Esophagus muscularis mucosa (tissue), 4 donors: ENCODE measurements around the gene MBNL3.

Experiments
- EP300 ChIP-seq: sonication (generic); formaldehyde crosslinking; IDR thresholded peaks from one replicate; pipeline ENCODE4 v1.6.1; 2017; ENCODE audit warnings: antibody characterized with exemption
- POLR2A ChIP-seq: fragments of 450-650 bp; IDR thresholded peaks from one replicate; pipeline ENCODE4 v1.6.1; 2017; ENCODE audit warnings: antibody characterized with exemption, moderate library complexity, mild to moderate bottlenecking, low read depth
- POLR2AphosphoS5 ChIP-seq, 2 donors: sonication (generic); formaldehyde crosslinking; IDR thresholded peaks; one replicate each; pipeline ENCODE4 v1.6.1; 2017; ENCODE audit warnings: antibody characterized with exemption in 2 of 2
- TF ChIP-seq, protein P1 (sequence below), 3 experiments: fragments of 200-600 bp in 2 of 3; fragments of 450-650 bp in 1 of 3; sonication (generic) in 2 of 3; IDR thresholded peaks; one replicate each; pipeline ENCODE4 v1.5.1; 2017 to 2019; ENCODE audit warnings: antibody characterized with exemption in 3 of 3, mild to moderate bottlenecking in 2 of 3, moderate library complexity in 1 of 3

DNA sequence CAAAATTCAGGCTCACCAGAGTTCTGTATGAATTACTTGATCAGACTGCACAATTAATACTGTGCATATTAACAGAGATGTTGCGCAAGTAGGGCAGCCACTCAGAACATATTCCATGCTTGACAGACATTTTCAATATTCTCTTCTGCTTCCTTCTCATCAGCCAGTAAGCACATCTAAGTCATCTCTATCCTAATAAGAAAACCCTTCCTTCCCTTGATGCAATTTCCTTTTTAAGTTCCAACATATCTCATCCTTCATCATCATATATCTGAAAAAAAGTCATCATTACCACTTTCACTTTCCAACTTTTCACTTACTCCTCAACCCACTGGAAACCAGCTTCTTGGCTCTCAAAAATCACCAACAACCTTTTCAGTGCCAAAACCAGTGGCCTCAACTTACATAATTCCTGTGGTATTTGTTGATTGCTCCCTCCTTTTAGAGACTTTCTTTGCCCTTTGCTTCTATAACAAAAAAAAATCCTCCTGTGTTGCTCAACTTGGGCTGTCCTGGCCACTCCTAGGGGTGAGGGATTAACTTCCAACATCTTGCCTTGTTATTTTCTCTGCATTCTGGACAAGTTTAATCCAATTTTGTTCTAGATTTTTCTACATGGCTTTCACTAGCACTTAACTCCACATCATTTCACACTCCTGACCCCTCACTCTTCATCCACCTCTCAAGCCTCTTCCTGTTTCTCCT lies 14.1 kb downstream of the MBNL3 start:
- no peak for TF ChIP-seq POLR2AphosphoS5 (IDR thresholded peaks at IDR 0.05)
- TF ChIP-seq, protein P1, sequence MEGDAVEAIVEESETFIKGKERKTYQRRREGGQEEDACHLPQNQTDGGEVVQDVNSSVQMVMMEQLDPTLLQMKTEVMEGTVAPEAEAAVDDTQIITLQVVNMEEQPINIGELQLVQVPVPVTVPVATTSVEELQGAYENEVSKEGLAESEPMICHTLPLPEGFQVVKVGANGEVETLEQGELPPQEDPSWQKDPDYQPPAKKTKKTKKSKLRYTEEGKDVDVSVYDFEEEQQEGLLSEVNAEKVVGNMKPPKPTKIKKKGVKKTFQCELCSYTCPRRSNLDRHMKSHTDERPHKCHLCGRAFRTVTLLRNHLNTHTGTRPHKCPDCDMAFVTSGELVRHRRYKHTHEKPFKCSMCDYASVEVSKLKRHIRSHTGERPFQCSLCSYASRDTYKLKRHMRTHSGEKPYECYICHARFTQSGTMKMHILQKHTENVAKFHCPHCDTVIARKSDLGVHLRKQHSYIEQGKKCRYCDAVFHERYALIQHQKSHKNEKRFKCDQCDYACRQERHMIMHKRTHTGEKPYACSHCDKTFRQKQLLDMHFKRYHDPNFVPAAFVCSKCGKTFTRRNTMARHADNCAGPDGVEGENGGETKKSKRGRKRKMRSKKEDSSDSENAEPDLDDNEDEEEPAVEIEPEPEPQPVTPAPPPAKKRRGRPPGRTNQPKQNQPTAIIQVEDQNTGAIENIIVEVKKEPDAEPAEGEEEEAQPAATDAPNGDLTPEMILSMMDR (IDR thresholded peaks at IDR 0.05): no peak
- TF ChIP-seq POLR2A: no peak
- no peak for TF ChIP-seq EP300
